Prostate gland (tissue), 2 donors: ENCODE data around the gene PSMB1.

Experiments used
- POLR2A ChIP-seq: fragments of 450-650 bp; IDR thresholded peaks from one replicate; pipeline ENCODE4 v1.6.1; 2016; ENCODE audit warnings: antibody characterized with exemption, mild to moderate bottlenecking
- TF ChIP-seq, protein P1 (sequence below), 4 experiments: fragments of 200-600 bp in 2 of 4; fragments of 450-650 bp in 2 of 4; sonication (generic) in 2 of 4; IDR thresholded peaks; 1 replicate in 3 of 4; 2 replicates in 1 of 4; pipeline ENCODE4 v1.5.1; 2016 to 2019; ENCODE audit warnings: antibody characterized with exemption in 4 of 4, mild to moderate bottlenecking in 2 of 4, moderate library complexity in 2 of 4

- TF ChIP-seq, protein P1, sequence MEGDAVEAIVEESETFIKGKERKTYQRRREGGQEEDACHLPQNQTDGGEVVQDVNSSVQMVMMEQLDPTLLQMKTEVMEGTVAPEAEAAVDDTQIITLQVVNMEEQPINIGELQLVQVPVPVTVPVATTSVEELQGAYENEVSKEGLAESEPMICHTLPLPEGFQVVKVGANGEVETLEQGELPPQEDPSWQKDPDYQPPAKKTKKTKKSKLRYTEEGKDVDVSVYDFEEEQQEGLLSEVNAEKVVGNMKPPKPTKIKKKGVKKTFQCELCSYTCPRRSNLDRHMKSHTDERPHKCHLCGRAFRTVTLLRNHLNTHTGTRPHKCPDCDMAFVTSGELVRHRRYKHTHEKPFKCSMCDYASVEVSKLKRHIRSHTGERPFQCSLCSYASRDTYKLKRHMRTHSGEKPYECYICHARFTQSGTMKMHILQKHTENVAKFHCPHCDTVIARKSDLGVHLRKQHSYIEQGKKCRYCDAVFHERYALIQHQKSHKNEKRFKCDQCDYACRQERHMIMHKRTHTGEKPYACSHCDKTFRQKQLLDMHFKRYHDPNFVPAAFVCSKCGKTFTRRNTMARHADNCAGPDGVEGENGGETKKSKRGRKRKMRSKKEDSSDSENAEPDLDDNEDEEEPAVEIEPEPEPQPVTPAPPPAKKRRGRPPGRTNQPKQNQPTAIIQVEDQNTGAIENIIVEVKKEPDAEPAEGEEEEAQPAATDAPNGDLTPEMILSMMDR (IDR thresholded peaks at IDR 0.05) = no peak
- TF ChIP-seq POLR2A = no peak
These were observed 44.2 kb upstream of the PSMB1 start for GRCh38 chr6:170597278-170597677.
